ENCODE results near the gene FGG. TPM values are rescaled to one million over a fixed set of nuclear protein-coding genes. Genes with fewer than 3 reads are reported as not detected.

The FGG gene
- total RNA-seq, 2 experiments from 2014 or later, result not detected

- intact Hi-C loops (cut with micrococcal nuclease), result no loop called here
- no peaks in the 10 kb centered on the region for H3K9me3 Mint-ChIP-seq
- ChIA-PET CTCF (interaction anchor here (0.9 to 2.5 kb wide), 4 partner anchors 10 to 50 kb away, joined by 3 to 8 read pairs (median 4); no protein-coding TSS in a partner anchor), POLR2A (no interaction called here)
- H3K36me3 Mint-ChIP-seq (ENCODE audit: low read depth), result no peaks in the 10 kb centered on the region
- no peak overlapping the region for H3K4me3 Mint-ChIP-seq
- no peak overlapping the region for H3K27ac Mint-ChIP-seq
- no peak for ATAC-seq
- DNase-seq, result no peak
- peaks cover 11% of the 10 kb centered on the region for H3K27me3 Mint-ChIP-seq
- H3K4me1 Mint-ChIP-seq (ENCODE audit: low read depth), result no peaks in the 10 kb centered on the region
- no peak for TF ChIP-seq CTCF (IDR thresholded peaks at IDR 0.05)
Measured at GRCh38 chr4:154608361-154609252, 3.8 kb downstream of the FGG start.

GRCh38 chr4:154606728-154607723 lies 5.4 kb downstream of the FGG start:
- Mint-ChIP-seq H3K36me3 (ENCODE audit: low read depth) (no peaks in the 10 kb centered on the region), H3K4me1 (ENCODE audit: low read depth) (no peaks in the 10 kb centered on the region), H3K27me3 (peaks cover 15% of the 10 kb centered on the region), H3K27ac (no peak overlapping the region), H3K9me3 (no peaks in the 10 kb centered on the region), H3K4me3 (no peak overlapping the region)
- POLR2A ChIA-PET, result no interaction called here
- no peak for TF ChIP-seq CTCF (IDR thresholded peaks at IDR 0.05)
- CTCF ChIA-PET, result no interaction called here
- intact Hi-C loops (cut with micrococcal nuclease), result no loop called here
- ATAC-seq (no peak), DNase-seq (no peak)

GRCh38 chr4:154604696-154605200 lies 7.7 kb downstream of the FGG start:
- intact Hi-C loops (cut with micrococcal nuclease), result no loop called here
- ATAC-seq (no peak), DNase-seq (no peak)
- H3K4me3 Mint-ChIP-seq, result no peak overlapping the region
- no peak overlapping the region for H3K27ac Mint-ChIP-seq
- POLR2A ChIA-PET, result no interaction called here
- no peak for TF ChIP-seq CTCF (IDR thresholded peaks at IDR 0.05)
- CTCF ChIA-PET, result interaction anchor here (1.5 kb wide), 1 partner anchor 10 kb away, joined by 3 read pairs; no protein-coding TSS in a partner anchor
- H3K36me3 Mint-ChIP-seq (ENCODE audit: low read depth), result no peaks in the 10 kb centered on the region
- H3K4me1 Mint-ChIP-seq (ENCODE audit: low read depth), result no peaks in the 10 kb centered on the region
- no peaks in the 10 kb centered on the region for H3K9me3 Mint-ChIP-seq
- peaks cover 18% of the 10 kb centered on the region for H3K27me3 Mint-ChIP-seq

- no peaks in the 10 kb centered on the region for H3K36me3 Mint-ChIP-seq (ENCODE audit: low read depth)
- no peak for ATAC-seq
- POLR2A ChIA-PET, result no interaction called here
- DNase-seq, result no peak
- H3K27ac Mint-ChIP-seq, result no peak overlapping the region
- intact Hi-C loops (cut with micrococcal nuclease), result no loop called here
- CTCF ChIA-PET, result interaction anchor here (1.2 to 1.6 kb wide), 4 partner anchors 12 to 44 kb away, joined by 3 to 4 read pairs (median 4); no protein-coding TSS in a partner anchor
- H3K27me3 Mint-ChIP-seq, result peaks cover 16% of the 10 kb centered on the region
- H3K4me3 Mint-ChIP-seq, result no peak overlapping the region
- H3K9me3 Mint-ChIP-seq, result no peaks in the 10 kb centered on the region
- TF ChIP-seq CTCF (IDR thresholded peaks at IDR 0.05), result no peak
- no peaks in the 10 kb centered on the region for H3K4me1 Mint-ChIP-seq (ENCODE audit: low read depth)
Measured at GRCh38 chr4:154603033-154603943, 9.2 kb downstream of the FGG start.

Measured in activated CD8-positive, alpha-beta T cell treated with anti-CD3 and anti-CD28 coated beads for 36 hours (primary cell).